H1 (cell line): ENCODE measurements around the gene HSDL2. TPM values are rescaled to one million over a fixed set of nuclear protein-coding genes. Genes with fewer than 3 reads are reported as not detected.

Experiments used
- CTCF ChIA-PET: fragments of 300-600 bp; sonication (Branson Sonifier 250); formaldehyde crosslinking; loops from one replicate; lab custom pipeline; 2021; ENCODE audit not compliant: partially characterized antibody; lab: Charles Lee
- POLR2A ChIA-PET: fragments of 300-600 bp; sonication (Branson Sonifier 250); formaldehyde crosslinking; loops from one replicate; lab custom pipeline; 2021; ENCODE audit warnings: inconsistent platforms; ENCODE audit not compliant: partially characterized antibody; lab: Charles Lee
- DNase-seq, 2 experiments: peaks; one replicate each; pipeline versions ENCODE4 v3.0.0 to v3.0.0-alpha.2; 2010 to 2022; ENCODE audit warnings: low spot score in 2 of 2, low read depth in 1 of 2, mixed read lengths in 1 of 2
- FAIRE-seq: peaks from 2 replicates; lab custom pipeline; 2011; peaks lifted over from hg19 to GRCh38; lab: Jason Lieb, UNC
- H2AFZ ChIP-seq: 2 replicates; pipeline ENCODE4 v1.8.1; 2012; ENCODE audit warnings: low read length, inconsistent platforms
- H2AK5ac ChIP-seq: 2 replicates; pipeline ENCODE4 v1.6.1; 2013; ENCODE audit warnings: low read depth, low read length
- H2BK120ac ChIP-seq: replicated peaks from 2 replicates; pipeline ENCODE3; 2013; ENCODE audit warnings: low read depth, low read length, inconsistent platforms
- H2BK12ac ChIP-seq: 2 replicates; pipeline ENCODE4 v1.6.1; 2013; ENCODE audit warnings: low read depth, low read length
- H2BK15ac ChIP-seq: 2 replicates; pipeline ENCODE4 v1.6.1; 2013; ENCODE audit warnings: low read length
- H2BK20ac ChIP-seq: 2 replicates; pipeline ENCODE4 v1.6.1; 2013; ENCODE audit warnings: low read length
- H2BK5ac ChIP-seq: 2 replicates; pipeline ENCODE4 v1.6.1; 2013; ENCODE audit warnings: low read depth, low read length
- H3K14ac ChIP-seq: 2 replicates; pipeline ENCODE4 v1.6.1; 2013; ENCODE audit warnings: inconsistent platforms; ENCODE audit not compliant: insufficient read length
- H3K18ac ChIP-seq: 2 replicates; pipeline ENCODE4 v1.6.1; 2013; ENCODE audit warnings: low read length; ENCODE audit errors: extremely low read depth
- H3K23ac ChIP-seq: 2 replicates; pipeline ENCODE4 v1.6.1; 2013; ENCODE audit warnings: inconsistent platforms; ENCODE audit not compliant: insufficient read length
- H3K23me2 ChIP-seq: 2 replicates; pipeline ENCODE4 v1.6.1; 2013; ENCODE audit warnings: low read depth, low read length
- H3K27ac ChIP-seq: 2 replicates; pipeline ENCODE4 v1.6.1; 2011; ENCODE audit warnings: low read depth, low read length, inconsistent platforms
- H3K27me3 ChIP-seq, 4 experiments: replicated peaks in 1 of 4; 1 replicate in 1 of 4; 2 replicates in 3 of 4; pipeline versions ENCODE4 v1.6.1 to v1.8.1; 2011 to 2013; ENCODE audit warnings: low read length in 3 of 4, mild to moderate bottlenecking in 3 of 4, inconsistent platforms in 2 of 4, mixed read lengths in 2 of 4, moderate library complexity in 1 of 4; ENCODE audit not compliant: control insufficient read depth in 3 of 4, insufficient read depth in 3 of 4; ENCODE audit errors: extremely low read depth in 1 of 4
- H3K36me3 ChIP-seq, 4 experiments: 2 replicates each; pipeline versions ENCODE4 v1.6.1 to v1.8.1; 2011 to 2013; ENCODE audit warnings: mild to moderate bottlenecking in 4 of 4, low read length in 3 of 4, moderate library complexity in 2 of 4, control low read depth in 1 of 4, inconsistent platforms in 1 of 4; ENCODE audit not compliant: insufficient read depth in 4 of 4, control insufficient read depth in 2 of 4
- H3K4ac ChIP-seq: replicated peaks from 2 replicates; pipeline ENCODE3; 2013; ENCODE audit warnings: low read length, low read depth, mixed read lengths, inconsistent platforms; ENCODE audit not compliant: insufficient read length
- H3K4me1 ChIP-seq, 4 experiments: replicated peaks in 1 of 4; 1 replicate in 1 of 4; 2 replicates in 3 of 4; pipeline versions ENCODE4 v1.6.1 to v1.8.1; 2011 to 2013; ENCODE audit warnings: low read length in 3 of 4, inconsistent platforms in 2 of 4, mixed read lengths in 1 of 4; ENCODE audit not compliant: insufficient read depth in 4 of 4, control insufficient read depth in 3 of 4
- H3K4me2 ChIP-seq, 2 experiments: 2 replicates each; pipeline versions ENCODE4 v1.6.1 to v1.8.1; 2011 to 2013; ENCODE audit warnings: low read depth in 2 of 2, low read length in 2 of 2, control low read depth in 1 of 2, inconsistent platforms in 1 of 2, mild to moderate bottlenecking in 1 of 2; ENCODE audit not compliant: insufficient read depth in 1 of 2
- H3K4me3 ChIP-seq, 4 experiments: fragments of 200-600, 300-600 bp in 1 of 4; sonication (generic), shearing (Covaris generic), sonication (Bioruptor Twin) in 1 of 4; 2 replicates each; pipeline versions ENCODE4 v1.5.1 to v1.8.1; 2011 to 2016; ENCODE audit warnings: low read length in 4 of 4, low read depth in 3 of 4, control low read depth in 2 of 4, inconsistent platforms in 2 of 4, mild to moderate bottlenecking in 2 of 4, mixed read lengths in 1 of 4, moderate library complexity in 1 of 4; ENCODE audit not compliant: insufficient read depth in 2 of 4; ENCODE audit errors: extremely low read depth in 1 of 4
- H3K56ac ChIP-seq: replicated peaks from 2 replicates; pipeline ENCODE3; 2013; ENCODE audit warnings: low read depth, mild to moderate bottlenecking, mixed read lengths, low read length, inconsistent platforms; ENCODE audit not compliant: insufficient read length
- H3K79me1 ChIP-seq: 2 replicates; pipeline ENCODE4 v1.6.1; 2013; ENCODE audit warnings: low read depth, low read length, control low read depth
- H3K79me2 ChIP-seq, 2 experiments: 2 replicates each; pipeline versions ENCODE4 v1.6.1 to v1.8.1; 2012 to 2013; ENCODE audit warnings: low read length in 2 of 2, mild to moderate bottlenecking in 2 of 2, inconsistent platforms in 1 of 2; ENCODE audit not compliant: insufficient read depth in 2 of 2, control insufficient read depth in 1 of 2
- H3K9ac ChIP-seq, 4 experiments: replicated peaks in 1 of 4; 1 replicate in 1 of 4; 2 replicates in 3 of 4; pipeline versions ENCODE4 v1.6.1 to v1.8.1; 2011 to 2013; ENCODE audit warnings: low read depth in 3 of 4, low read length in 3 of 4, control low read depth in 2 of 4, mild to moderate bottlenecking in 2 of 4, moderate library complexity in 2 of 4, inconsistent platforms in 1 of 4; ENCODE audit errors: extremely low read depth in 1 of 4
- H3K9me3 ChIP-seq, 2 experiments: 2 replicates each; pipeline versions ENCODE4 v1.6.1 to v1.8.1; 2012 to 2013; ENCODE audit warnings: mild to moderate bottlenecking in 2 of 2, moderate library complexity in 2 of 2, control low read depth in 1 of 2, inconsistent platforms in 1 of 2, low read depth in 1 of 2, low read length in 1 of 2, mixed read lengths in 1 of 2; ENCODE audit not compliant: insufficient read depth in 2 of 2
- H4K20me1 ChIP-seq, 2 experiments: replicated peaks in 1 of 2; 2 replicates each; pipeline versions ENCODE3 to v1.8.1; 2011 to 2013; ENCODE audit warnings: inconsistent platforms in 2 of 2, low read length in 2 of 2, mild to moderate bottlenecking in 1 of 2; ENCODE audit not compliant: insufficient read depth in 2 of 2, control insufficient read depth in 1 of 2
- H4K5ac ChIP-seq: 2 replicates; pipeline ENCODE4 v1.6.1; 2013; ENCODE audit warnings: low read length, low read depth, mixed read lengths, inconsistent platforms; ENCODE audit not compliant: insufficient read length
- H4K8ac ChIP-seq: 2 replicates; pipeline ENCODE4 v1.8.0; 2013; ENCODE audit warnings: mild to moderate bottlenecking, moderate library complexity, low read length, inconsistent platforms; ENCODE audit not compliant: insufficient read depth; ENCODE audit errors: extremely low read depth
- H4K91ac ChIP-seq: replicated peaks from 2 replicates; pipeline ENCODE3; 2013; ENCODE audit warnings: low read length, mixed read lengths, inconsistent platforms; ENCODE audit not compliant: insufficient read length
- CEBPB ChIP-seq: IDR thresholded peaks from 2 replicates; pipeline ENCODE4 v1.6.1; 2012; ENCODE audit warnings: low read depth, low read length
- EZH2 ChIP-seq: fragments of 200-600 bp; sonication (generic); IDR thresholded peaks from 2 replicates; pipeline ENCODE4 v1.7.1; 2012; ENCODE audit warnings: low read depth, mild to moderate bottlenecking, moderate library complexity, low read length, inconsistent platforms; ENCODE audit not compliant: severe bottlenecking
- RXRA ChIP-seq: IDR thresholded peaks from 2 replicates; pipeline ENCODE4 v1.6.1; 2011; ENCODE audit warnings: low read depth, mild to moderate bottlenecking, low read length, moderate library complexity; ENCODE audit not compliant: insufficient read depth
- SUZ12 ChIP-seq: fragments of 200-600 bp; sonication (generic); IDR thresholded peaks from 2 replicates; pipeline ENCODE4 v1.6.1; 2012; ENCODE audit warnings: mild to moderate bottlenecking, inconsistent platforms, low read length, moderate library complexity, mixed read lengths
- WGBS, 2 experiments: shearing (Covaris generic) in 1 of 2; methylation state at CpG; one replicate each; pipeline versions ENCODE4 v1.1.6 to v1.1.7; 2013 to 2015; ENCODE audit warnings: low lambda C conversion rate in 2 of 2, mixed read lengths in 2 of 2, inconsistent platforms in 1 of 2, low coverage in 1 of 2, missing lambda C conversion rate in 1 of 2; ENCODE audit not compliant: insufficient replicate concordance in 2 of 2, insufficient coverage in 1 of 2, insufficient read length in 1 of 2; ENCODE audit errors: extremely low coverage in 1 of 2, missing lambda C conversion rate in 1 of 2; 5-methylcytosine and 5-hydroxymethylcytosine counted together
- polyA plus RNA-seq, 7 experiments: library from polyadenylated mRNA; depleted of rRNA in 3 of 7; stranded (reverse) in 5 of 7; unstranded in 2 of 7; fragments of >200 nt in 5 of 7; fragments of 200-250 nt in 2 of 7; gene quantifications; 1 replicate in 5 of 7; 2 replicates in 1 of 7; 4 replicates in 1 of 7; pipeline versions ENCODE4 v1.2.1 to v1.2.3, GENCODE V29; 2011 to 2013; ENCODE audit warnings: missing spikeins in 2 of 7, mixed read lengths in 2 of 7
- total RNA-seq: library from RNA; stranded (reverse); fragmentation: NEBNext Ultra II Directional; extraction: Animal tissue kit (Norgen Biotek cat#: 25700); gene quantifications from 2 replicates; pipeline ENCODE4 v1.2.1, GENCODE V29; 2021
- TF ChIP-seq, protein P1 (sequence below): IDR thresholded peaks from 2 replicates; pipeline ENCODE4 v1.6.1; 2012; ENCODE audit warnings: low read length, inconsistent platforms

HSDL2 gene
- total and polyA plus RNA-seq, 2 of the 8 experiments (the other 6 are each of a cell fraction or from before 2014, with no cell fraction given) = 6.6 to 15.4 TPM

GRCh38 chr9:112445196-112445595, 65.3 kb downstream of the HSDL2 start:
- H2BK5ac ChIP-seq = no peak overlapping the region
- no peaks in the 10 kb centered on the region for H3K27me3 ChIP-seq
- H3K4me1 ChIP-seq = no peaks in the 10 kb centered on the region
- FAIRE-seq (no peak), DNase-seq (no peak)
- no peak overlapping the region for H2BK12ac ChIP-seq
- H2BK20ac ChIP-seq = no peak overlapping the region
- no peak overlapping the region for H4K8ac ChIP-seq
- no peak overlapping the region for H4K91ac ChIP-seq
- H2BK15ac ChIP-seq = no peak overlapping the region
- no peak overlapping the region for H2AK5ac ChIP-seq
- no peak overlapping the region for H3K56ac ChIP-seq
- H3K9ac ChIP-seq = no peak overlapping the region
- ChIA-PET POLR2A (interaction anchor here (0.7 to 1.1 kb wide), 2 partner anchors 12 to 274 kb away, joined by 3 to 5 read pairs; no protein-coding TSS in a partner anchor), CTCF (interaction anchor here (0.8 to 1.5 kb wide), 6 partner anchors 10 to 273 kb away, joined by 3 to 9 read pairs (median 4); no protein-coding TSS in a partner anchor)
- no peaks in the 10 kb centered on the region for H4K20me1 ChIP-seq
- H3K23ac ChIP-seq = no peak overlapping the region
- no peak overlapping the region for H3K27ac ChIP-seq
- no peak overlapping the region for H3K14ac ChIP-seq
- no peak overlapping the region for H2BK120ac ChIP-seq
- no peak overlapping the region for H3K18ac ChIP-seq
- H2AFZ ChIP-seq = no peak overlapping the region
- TF ChIP-seq RXRA (no peak), SUZ12 (no peak), EZH2 (no peak), CEBPB (no peak)
- TF ChIP-seq, protein P1, sequence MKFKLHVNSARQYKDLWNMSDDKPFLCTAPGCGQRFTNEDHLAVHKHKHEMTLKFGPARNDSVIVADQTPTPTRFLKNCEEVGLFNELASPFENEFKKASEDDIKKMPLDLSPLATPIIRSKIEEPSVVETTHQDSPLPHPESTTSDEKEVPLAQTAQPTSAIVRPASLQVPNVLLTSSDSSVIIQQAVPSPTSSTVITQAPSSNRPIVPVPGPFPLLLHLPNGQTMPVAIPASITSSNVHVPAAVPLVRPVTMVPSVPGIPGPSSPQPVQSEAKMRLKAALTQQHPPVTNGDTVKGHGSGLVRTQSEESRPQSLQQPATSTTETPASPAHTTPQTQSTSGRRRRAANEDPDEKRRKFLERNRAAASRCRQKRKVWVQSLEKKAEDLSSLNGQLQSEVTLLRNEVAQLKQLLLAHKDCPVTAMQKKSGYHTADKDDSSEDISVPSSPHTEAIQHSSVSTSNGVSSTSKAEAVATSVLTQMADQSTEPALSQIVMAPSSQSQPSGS = no peak
- no peaks in the 10 kb centered on the region for H3K79me1 ChIP-seq
- H3K4me3 ChIP-seq = no peak overlapping the region
- no peaks in the 10 kb centered on the region for H3K79me2 ChIP-seq
- H3K9me3 ChIP-seq = no peaks in the 10 kb centered on the region
- no peak overlapping the region for H4K5ac ChIP-seq
- H3K4me2 ChIP-seq = no peak overlapping the region
- no peak overlapping the region for H3K4ac ChIP-seq
- 48% methylated on average over 1 of the region's 1 CpG; no CpG with 5 or more reads in 1 of the 2 experiments for WGBS, 2 experiments
- H3K23me2 ChIP-seq = no peaks in the 10 kb centered on the region
- no peaks in the 10 kb centered on the region for H3K36me3 ChIP-seq
